Heart left ventricle (tissue), 13 donors: ENCODE measurements around the gene WWC1.

Source experiments
- POLR2A ChIP-seq, 2 donors: fragments of 450-650 bp; IDR thresholded peaks; one replicate each; pipeline ENCODE4 v1.6.1; 2017; ENCODE audit warnings: antibody characterized with exemption in 2 of 2, mild to moderate bottlenecking in 2 of 2, moderate library complexity in 2 of 2
- TF ChIP-seq, protein P1 (sequence below), 12 donors: fragments of 200-600 bp; sonication (generic) in 4 of 12; IDR thresholded peaks; one replicate each; pipeline versions ENCODE4 v1.5.0 to v1.8.0; 2018 to 2022; ENCODE audit warnings: antibody characterized with exemption in 12 of 12, mild to moderate bottlenecking in 5 of 12
- donor health status: ischemic (EF 13 %, LVEDD 7.1; RV severe dilation, severe dysfunction).
- donor health status: DM: no; HTN: yes; CAD: no.
- donor health status: DM: no; HTN: no; CAD: no.
- donor health status: ischemic (EF 25% LVEDD 6.9; RV normal size, moderate dysfunction).
- donor health status: ischemic (EF 25% LVEDD 5.7; RV mildly dilated, moderate dysfunction).
- donor health status: ischemic (EF 35%, LVEDD 5.7; RV mildly dilated, moderate dysfunction).
- donor health status: nonischemic (EF 11% LVEDD 7.7; RV severe dilation, severe dysfunction).
- donor health status: DM: yes; HTN: yes; CAD: no.
- donor health status: PGD.
- donor health status: ischemic (EF 29% LVEDD 5.4; RV normal size, mild dysfunction).
- donor health status: nonischemic (EF 23%, LVEDD 6.1; RV moderate dilation, normal function).

DNA sequence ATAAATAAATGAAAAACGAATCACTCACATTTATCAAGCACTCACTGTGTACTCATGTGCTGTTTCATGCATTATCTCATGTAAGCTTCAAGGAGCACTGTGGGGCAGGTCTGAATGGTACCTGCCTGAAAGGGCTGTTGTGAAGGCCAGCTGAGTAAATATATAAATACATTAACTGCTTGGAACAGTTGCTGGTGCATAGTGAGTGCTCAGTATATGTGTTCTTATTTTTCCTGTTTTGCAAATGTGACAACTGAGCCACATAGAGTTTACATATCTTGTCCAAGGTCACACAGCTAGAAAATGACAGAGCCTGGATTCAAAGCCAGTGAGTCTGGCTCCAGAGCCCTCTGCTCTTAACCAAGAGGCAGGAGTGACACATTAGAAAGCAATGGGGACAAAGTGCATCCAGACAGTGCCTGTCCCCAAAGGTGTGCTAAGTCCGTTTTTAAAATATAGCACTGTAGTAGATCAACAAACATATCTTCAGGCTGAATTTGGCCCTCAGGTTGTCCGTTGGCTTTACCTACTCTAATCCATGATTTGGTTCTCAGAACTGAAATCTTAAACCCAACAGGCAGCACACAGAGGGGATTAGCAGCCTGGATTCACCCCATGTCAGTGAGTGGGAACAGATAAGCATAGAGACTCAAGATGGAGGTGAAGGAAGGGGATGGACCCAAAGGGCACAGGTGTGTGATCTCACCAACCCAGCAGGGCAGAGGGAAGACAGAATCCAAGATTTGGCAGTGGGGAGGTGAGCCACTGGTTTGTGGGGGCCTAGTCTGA, 70.8 kb downstream of the WWC1 start:
- no peak for TF ChIP-seq POLR2A (IDR thresholded peaks at IDR 0.05)
- TF ChIP-seq, protein P1, sequence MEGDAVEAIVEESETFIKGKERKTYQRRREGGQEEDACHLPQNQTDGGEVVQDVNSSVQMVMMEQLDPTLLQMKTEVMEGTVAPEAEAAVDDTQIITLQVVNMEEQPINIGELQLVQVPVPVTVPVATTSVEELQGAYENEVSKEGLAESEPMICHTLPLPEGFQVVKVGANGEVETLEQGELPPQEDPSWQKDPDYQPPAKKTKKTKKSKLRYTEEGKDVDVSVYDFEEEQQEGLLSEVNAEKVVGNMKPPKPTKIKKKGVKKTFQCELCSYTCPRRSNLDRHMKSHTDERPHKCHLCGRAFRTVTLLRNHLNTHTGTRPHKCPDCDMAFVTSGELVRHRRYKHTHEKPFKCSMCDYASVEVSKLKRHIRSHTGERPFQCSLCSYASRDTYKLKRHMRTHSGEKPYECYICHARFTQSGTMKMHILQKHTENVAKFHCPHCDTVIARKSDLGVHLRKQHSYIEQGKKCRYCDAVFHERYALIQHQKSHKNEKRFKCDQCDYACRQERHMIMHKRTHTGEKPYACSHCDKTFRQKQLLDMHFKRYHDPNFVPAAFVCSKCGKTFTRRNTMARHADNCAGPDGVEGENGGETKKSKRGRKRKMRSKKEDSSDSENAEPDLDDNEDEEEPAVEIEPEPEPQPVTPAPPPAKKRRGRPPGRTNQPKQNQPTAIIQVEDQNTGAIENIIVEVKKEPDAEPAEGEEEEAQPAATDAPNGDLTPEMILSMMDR (IDR thresholded peaks at IDR 0.05), result no peak
